ENCODE data around the gene CNTNAP2.
A peak's percentile ranks its signal among the peaks of the same experiment; 100 is the strongest.

Gene CNTNAP2

GRCh38 chr7:147429961-147430360 is 1313.4 kb downstream of the CNTNAP2 start:
- no peak for TF ChIP-seq CTCF (IDR thresholded peaks at IDR 0.05; ENCODE audit: control insufficient read depth, extremely low read depth, insufficient read depth)
- DNase-seq (ENCODE audit: low read depth): no peak
- H3K4me3 ChIP-seq (ENCODE audit: low read depth, low read length): no peak overlapping the region

GRCh38 chr7:147432079-147432478 is 1315.5 kb downstream of the CNTNAP2 start:
- DNase-seq (ENCODE audit: low read depth): no peak
- 0 out of 2 replicates have a peak, but pooled peaks have one; percentile 9 for TF ChIP-seq CTCF (IDR thresholded peaks at IDR 0.05; ENCODE audit: control insufficient read depth, extremely low read depth, insufficient read depth)
- H3K4me3 ChIP-seq (ENCODE audit: low read depth, low read length): no peak overlapping the region

- H3K4me3 ChIP-seq (ENCODE audit: low read depth, low read length): no peak overlapping the region
- no peak for TF ChIP-seq CTCF (IDR thresholded peaks at IDR 0.05; ENCODE audit: control insufficient read depth, extremely low read depth, insufficient read depth)
- no peak for DNase-seq (ENCODE audit: low read depth)
These were observed 1316.0 kb downstream of the CNTNAP2 start for GRCh38 chr7:147432576-147432975.

- TF ChIP-seq CTCF (IDR thresholded peaks at IDR 0.05; ENCODE audit: control insufficient read depth, extremely low read depth, insufficient read depth): no peak
- DNase-seq (ENCODE audit: low read depth): no peak
- no peak overlapping the region for H3K4me3 ChIP-seq (ENCODE audit: low read depth, low read length)
These were observed 1320.1 kb downstream of the CNTNAP2 start for GRCh38 chr7:147436718-147437117.

DNA sequence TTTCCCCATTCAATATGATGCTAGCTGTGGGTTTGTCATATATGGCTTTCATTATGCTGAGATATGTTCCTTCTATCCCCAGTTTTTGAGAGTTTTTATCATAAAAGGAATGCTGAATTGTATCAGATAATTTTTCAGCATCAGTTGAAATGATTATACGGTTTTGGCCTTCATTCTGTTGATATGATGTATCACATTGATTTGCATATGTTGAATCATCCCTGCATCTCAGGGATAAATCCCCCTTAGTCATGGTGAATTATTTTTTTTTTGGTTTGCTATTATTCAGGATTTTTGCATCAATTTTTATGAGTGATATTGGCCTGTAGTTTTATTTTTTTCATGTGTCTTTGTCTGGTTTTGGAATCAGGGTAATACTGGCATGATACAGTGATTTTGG is 1321.6 kb downstream of the CNTNAP2 start:
- no peak for TF ChIP-seq CTCF (IDR thresholded peaks at IDR 0.05; ENCODE audit: control insufficient read depth, extremely low read depth, insufficient read depth)
- no peak overlapping the region for H3K4me3 ChIP-seq (ENCODE audit: low read depth, low read length)
- DNase-seq (ENCODE audit: low read depth): no peak

DNA sequence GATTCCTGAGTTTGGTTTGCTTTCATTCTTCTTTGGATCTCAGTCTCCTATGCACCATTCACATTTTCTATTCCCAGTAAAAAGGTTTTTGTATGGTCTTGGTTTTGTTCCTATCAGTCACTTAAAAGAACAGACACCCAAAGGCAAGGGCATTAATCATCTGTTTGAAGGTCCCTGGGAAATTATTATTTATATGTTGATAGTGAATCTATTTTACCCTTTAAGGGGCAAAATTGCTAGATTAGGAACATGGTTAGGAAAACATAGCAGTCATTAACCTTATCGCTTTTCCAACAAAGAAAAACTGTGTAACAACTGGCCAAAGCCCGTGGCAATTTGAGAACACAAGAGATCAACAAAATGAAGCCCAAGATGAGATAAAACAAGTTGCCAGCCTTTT is 1327.3 kb downstream of the CNTNAP2 start:
- DNase-seq (ENCODE audit: low read depth): no peak
- no peak for TF ChIP-seq CTCF (IDR thresholded peaks at IDR 0.05; ENCODE audit: control insufficient read depth, extremely low read depth, insufficient read depth)
- no peak overlapping the region for H3K4me3 ChIP-seq (ENCODE audit: low read depth, low read length)

- no peak overlapping the region for H3K4me3 ChIP-seq (ENCODE audit: low read depth, low read length)
- DNase-seq (ENCODE audit: low read depth): no peak
- no peak for TF ChIP-seq CTCF (IDR thresholded peaks at IDR 0.05; ENCODE audit: control insufficient read depth, extremely low read depth, insufficient read depth)
These were observed 1336.2 kb downstream of the CNTNAP2 start for GRCh38 chr7:147452816-147453215.
